ENCODE results near the gene POLR1G.

GRCh38 chr19:45382426-45382825 lies 24.0 kb upstream of the POLR1G start:
- no peak for TF ChIP-seq CTCF (IDR thresholded peaks at IDR 0.05 in 2 of 3, conservative IDR thresholded peaks at IDR 0.05 in 1 of 3; ENCODE audit: borderline replicate concordance in 1 of 3, insufficient read depth in 1 of 3, low read depth in 2 of 3, low read length in 2 of 3)
- no peak for TF ChIP-seq EZH2 (IDR thresholded peaks at IDR 0.05)
- no peak for TF ChIP-seq SP1 (IDR thresholded peaks at IDR 0.05; ENCODE audit: low read depth)

All from HCT116 (cell line).